HG02571 (cell line): ENCODE data around the gene GARIN5B.
"Not testable (repeated sequence)": the region's sequence is repeated elsewhere in the genome, so short reads cannot be mapped to it uniquely, and the experiment has no call there.

Source experiments
- ATAC-seq: cut with Tn5 transposase; IDR thresholded peaks from one replicate; pipeline ENCODE4 v1.9.1; 2021; ENCODE audit warnings: mild to moderate bottlenecking, moderate library complexity; ENCODE audit not compliant: unreplicated experiment

GARIN5B gene

GRCh38 chr19:55328774-55329318 is 34.2 kb downstream of the GARIN5B start:
- not testable (repeated sequence) for ATAC-seq

- no peak for ATAC-seq
Observed at GRCh38 chr19:55325172-55325571, 37.9 kb downstream of the GARIN5B start, which contains the start of gene TMEM150B. Gene TMEM150B, minus strand, starts transcription at chr19:55325341. Its CDS starts 4,305 bp downstream, at chr19:55321036.

GRCh38 chr19:55324662-55325061 is 38.4 kb downstream of the GARIN5B start:
- ATAC-seq: no peak

GRCh38 chr19:55322204-55322885 is 40.7 kb downstream of the GARIN5B start:
- no peak for ATAC-seq

- ATAC-seq: no peak
Observed at GRCh38 chr19:55321466-55322137, 41.5 kb downstream of the GARIN5B start.

GRCh38 chr19:55320844-55321419 is 42.1 kb downstream of the GARIN5B start:
- no peak for ATAC-seq

GRCh38 chr19:55319785-55320184 is 43.3 kb downstream of the GARIN5B start:
- no peak for ATAC-seq

- no peak for ATAC-seq
Observed at GRCh38 chr19:55316646-55317045, 46.4 kb downstream of the GARIN5B start.

GRCh38 chr19:55315956-55316525 is 47.0 kb downstream of the GARIN5B start:
- ATAC-seq: no peak

GRCh38 chr19:55314396-55314795 is 48.7 kb downstream of the GARIN5B start:
- no peak for ATAC-seq

GRCh38 chr19:55312621-55313512 is 50.2 kb downstream of the GARIN5B start:
- ATAC-seq: no peak

- ATAC-seq: no peak
Observed at GRCh38 chr19:55311797-55312196, 51.3 kb downstream of the GARIN5B start.

- no peak for ATAC-seq
Observed at GRCh38 chr19:55311397-55311796, 51.7 kb downstream of the GARIN5B start.

- ATAC-seq: no peak
Observed at GRCh38 chr19:55310498-55310897, 52.6 kb downstream of the GARIN5B start.

- no peak for ATAC-seq
Observed at GRCh38 chr19:55309448-55309847, 53.6 kb downstream of the GARIN5B start.

GRCh38 chr19:55308281-55308680 is 54.8 kb downstream of the GARIN5B start:
- no peak for ATAC-seq

- ATAC-seq: no peak
Observed at GRCh38 chr19:55306712-55307111, 56.3 kb downstream of the GARIN5B start.

GRCh38 chr19:55305983-55306562 is 57.0 kb downstream of the GARIN5B start:
- ATAC-seq: no peak

- ATAC-seq: no peak
Observed at GRCh38 chr19:55305491-55305890, 57.6 kb downstream of the GARIN5B start.

- no peak for ATAC-seq
Observed at GRCh38 chr19:55304980-55305379, 58.1 kb downstream of the GARIN5B start.
